ENCODE measurements around the gene TLR5.

The TLR5 gene

DNA sequence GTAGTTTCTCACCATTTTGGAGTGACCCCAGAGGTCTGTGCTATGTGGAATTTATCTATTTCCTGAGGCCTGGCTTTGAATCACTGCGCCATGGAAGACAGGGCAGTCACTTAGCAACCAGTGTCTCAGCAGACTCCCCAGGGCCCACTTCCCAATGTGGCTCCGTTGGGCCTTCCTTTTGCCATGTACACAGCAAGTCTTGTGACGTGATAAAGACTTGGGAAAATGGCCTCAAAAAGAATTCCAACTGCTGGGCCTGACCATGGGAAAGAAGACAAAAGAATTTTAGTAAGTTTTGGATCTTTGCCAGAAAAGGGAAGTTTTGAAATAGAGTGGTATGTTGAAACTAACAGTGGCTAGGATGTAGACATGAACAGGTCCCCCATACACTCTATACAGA, 36.2 kb downstream of the TLR5 start:
- H3K4me1 Mint-ChIP-seq (ENCODE audit: low read depth): peaks cover 5% of the 10 kb centered on the region
- no peaks in the 10 kb centered on the region for H3K9me3 Mint-ChIP-seq (ENCODE audit: low read depth)
- H3K36me3 Mint-ChIP-seq: peaks cover 3% of the 10 kb centered on the region
- H3K27me3 Mint-ChIP-seq: no peaks in the 10 kb centered on the region
- no peak overlapping the region for H3K4me3 Mint-ChIP-seq
- H3K27ac Mint-ChIP-seq: no peak overlapping the region

DNA sequence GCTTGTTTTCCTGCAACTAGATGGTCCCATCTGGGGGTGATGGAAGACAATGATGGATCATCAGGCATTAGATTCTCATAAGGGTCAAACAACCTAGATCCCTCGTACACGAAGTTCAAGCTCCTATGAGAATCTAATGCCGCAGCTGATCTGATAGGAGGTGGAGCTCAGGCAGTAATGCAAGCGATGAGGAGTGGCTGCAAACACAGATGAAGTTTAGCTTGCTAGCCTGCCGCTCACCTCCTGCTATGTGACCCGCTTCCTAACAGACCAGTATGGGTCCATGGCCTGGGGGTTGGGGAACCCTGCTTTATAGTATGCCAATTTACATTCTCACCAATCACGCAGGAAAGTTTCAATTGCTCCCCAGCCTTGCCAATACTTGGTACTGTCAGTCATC, 37.5 kb downstream of the TLR5 start:
- H3K4me1 Mint-ChIP-seq (ENCODE audit: low read depth): peaks cover 5% of the 10 kb centered on the region
- H3K27me3 Mint-ChIP-seq: peaks cover 2% of the 10 kb centered on the region
- no peak overlapping the region for H3K4me3 Mint-ChIP-seq
- peaks cover 7% of the 10 kb centered on the region for H3K9me3 Mint-ChIP-seq (ENCODE audit: low read depth)
- no peak overlapping the region for H3K27ac Mint-ChIP-seq
- H3K36me3 Mint-ChIP-seq: peaks cover 5% of the 10 kb centered on the region

DNA sequence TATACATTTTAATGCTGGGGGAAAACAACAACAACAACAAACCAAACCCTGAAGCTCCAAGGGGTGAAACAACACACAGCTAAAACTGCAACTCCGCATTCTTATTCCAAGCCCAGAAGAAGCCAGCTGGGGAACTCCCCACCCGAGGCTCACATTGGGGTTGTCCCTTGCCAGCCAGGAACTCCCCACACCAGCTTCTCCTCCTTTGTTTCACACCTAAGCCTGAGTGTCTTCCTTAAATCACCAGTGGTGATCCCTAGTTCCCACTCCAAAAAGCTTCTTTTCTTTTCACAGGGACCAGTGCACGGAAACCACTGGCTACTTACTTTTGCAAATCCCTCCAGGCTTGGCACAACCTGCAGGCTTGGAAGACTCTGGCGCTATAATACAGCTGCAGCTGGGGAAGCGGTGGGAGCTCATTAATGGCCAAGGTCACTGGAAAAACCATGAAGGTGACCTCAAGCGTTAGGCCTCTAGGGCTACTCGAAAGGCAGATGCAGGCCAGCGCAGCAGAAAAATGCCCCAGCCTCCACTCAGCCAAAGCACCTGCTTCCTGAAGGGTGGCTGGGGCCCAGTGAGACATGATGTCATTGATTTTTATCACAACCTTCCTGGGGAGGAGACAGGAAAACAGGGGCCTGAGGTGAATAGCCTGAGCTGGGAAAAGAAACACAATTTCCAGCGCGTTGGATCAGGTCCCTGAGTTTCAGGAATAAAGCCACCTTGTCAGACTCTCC, 40.1 kb downstream of the TLR5 start:
- peaks cover 20% of the 10 kb centered on the region for H3K9me3 Mint-ChIP-seq (ENCODE audit: low read depth)
- H3K27me3 Mint-ChIP-seq: peaks cover 2% of the 10 kb centered on the region
- H3K4me3 Mint-ChIP-seq: no peak overlapping the region
- no peaks in the 10 kb centered on the region for H3K4me1 Mint-ChIP-seq (ENCODE audit: low read depth)
- peaks cover 14% of the 10 kb centered on the region for H3K36me3 Mint-ChIP-seq
- H3K27ac Mint-ChIP-seq: no peak overlapping the region

DNA sequence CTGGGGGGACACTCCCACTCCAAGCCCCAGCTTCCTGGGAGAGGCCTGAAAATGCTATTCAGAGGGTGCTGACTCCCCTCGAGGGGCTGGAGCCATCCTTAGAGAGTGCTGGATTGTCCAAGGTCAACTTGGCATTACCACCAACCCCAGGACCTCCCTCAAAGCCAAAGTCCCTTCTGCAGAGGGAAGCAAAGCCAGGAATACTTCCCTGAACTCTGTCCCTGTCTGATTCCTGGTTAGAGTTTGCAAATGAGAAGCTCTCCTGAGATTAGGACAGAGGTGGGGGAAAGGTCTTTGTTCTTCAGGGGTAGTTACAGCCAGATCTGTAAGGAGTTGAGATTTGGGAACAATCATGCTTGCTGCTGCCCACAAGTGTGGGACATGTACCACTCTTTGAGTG, 45.3 kb downstream of the TLR5 start:
- no peak overlapping the region for H3K27ac Mint-ChIP-seq
- no peaks in the 10 kb centered on the region for H3K4me1 Mint-ChIP-seq (ENCODE audit: low read depth)
- peaks cover 14% of the 10 kb centered on the region for H3K36me3 Mint-ChIP-seq
- peaks cover 20% of the 10 kb centered on the region for H3K9me3 Mint-ChIP-seq (ENCODE audit: low read depth)
- peaks cover 2% of the 10 kb centered on the region for H3K27me3 Mint-ChIP-seq
- no peak overlapping the region for H3K4me3 Mint-ChIP-seq

DNA sequence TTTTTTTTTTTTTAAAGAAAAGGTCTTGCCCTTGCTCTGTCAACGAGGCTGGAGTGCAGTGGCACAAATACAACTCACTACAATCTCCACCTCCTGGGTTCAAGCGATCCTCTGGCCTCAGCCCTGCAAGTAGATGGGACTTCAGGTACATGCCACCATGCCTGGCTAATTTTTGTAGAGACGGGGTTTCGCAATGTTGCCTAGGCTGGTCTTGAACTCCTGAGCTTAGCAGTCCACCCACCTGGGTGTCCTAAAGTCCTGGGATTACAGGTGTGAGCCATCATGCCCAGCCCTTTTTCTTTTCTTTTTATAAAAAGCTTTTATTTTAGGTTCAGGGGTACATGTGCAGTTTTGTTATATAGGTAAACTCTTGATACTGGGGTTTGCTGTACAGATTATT, 47.2 kb downstream of the TLR5 start:
- Mint-ChIP-seq H3K9me3 (ENCODE audit: low read depth) (peaks cover 16% of the 10 kb centered on the region), H3K27me3 (no peaks in the 10 kb centered on the region), H3K36me3 (peaks cover 9% of the 10 kb centered on the region), H3K4me1 (ENCODE audit: low read depth) (no peaks in the 10 kb centered on the region), H3K27ac (no peak overlapping the region), H3K4me3 (no peak overlapping the region)

DNA sequence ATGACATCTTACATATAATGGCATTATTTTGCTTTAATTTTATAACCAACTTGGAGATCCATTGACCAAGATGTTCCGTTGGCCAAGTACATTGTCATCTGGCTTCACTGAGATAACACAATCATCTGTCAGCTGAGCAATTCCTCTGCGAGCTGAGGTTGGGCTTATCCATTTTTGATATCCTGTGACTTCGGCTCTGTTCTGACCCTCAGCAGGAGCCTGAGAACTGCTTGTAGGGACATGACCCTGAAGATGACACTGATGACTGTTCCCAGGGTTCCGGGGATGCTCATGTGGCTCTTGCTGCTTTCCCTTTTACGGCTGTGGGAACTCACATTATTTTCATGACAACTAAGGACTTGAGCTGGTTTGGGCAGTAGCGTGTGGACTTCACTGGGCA, 51.2 kb downstream of the TLR5 start:
- H3K4me3 Mint-ChIP-seq: no peak overlapping the region
- no peaks in the 10 kb centered on the region for H3K9me3 Mint-ChIP-seq (ENCODE audit: low read depth)
- no peaks in the 10 kb centered on the region for H3K27me3 Mint-ChIP-seq
- H3K27ac Mint-ChIP-seq: no peak overlapping the region
- peaks cover 8% of the 10 kb centered on the region for H3K4me1 Mint-ChIP-seq (ENCODE audit: low read depth)
- H3K36me3 Mint-ChIP-seq: no peaks in the 10 kb centered on the region

DNA sequence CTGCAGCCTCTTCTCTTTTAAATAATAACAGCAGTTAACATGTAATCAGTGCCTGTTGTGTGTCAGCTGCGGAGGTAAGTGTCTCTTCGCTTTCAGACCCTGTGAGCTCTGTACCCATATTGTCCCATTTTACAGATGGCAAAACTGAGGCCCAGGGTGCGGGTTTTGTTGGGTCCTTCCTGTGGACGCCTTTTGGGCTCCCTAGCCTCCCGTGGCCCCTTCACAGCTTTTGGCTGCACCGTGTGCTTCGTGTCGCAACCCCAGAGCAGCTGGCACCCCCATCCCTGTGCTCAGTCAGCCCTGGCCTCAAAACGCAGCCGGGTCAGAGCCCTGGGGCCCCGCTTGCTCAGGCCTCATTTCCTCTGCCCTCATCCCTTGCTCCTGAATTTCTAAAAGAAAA, 53.8 kb downstream of the TLR5 start:
- Mint-ChIP-seq H3K4me3 (no peak overlapping the region), H3K9me3 (ENCODE audit: low read depth) (no peaks in the 10 kb centered on the region), H3K4me1 (ENCODE audit: low read depth) (peaks cover 10% of the 10 kb centered on the region), H3K27me3 (no peaks in the 10 kb centered on the region), H3K36me3 (no peaks in the 10 kb centered on the region), H3K27ac (no peak overlapping the region)

DNA sequence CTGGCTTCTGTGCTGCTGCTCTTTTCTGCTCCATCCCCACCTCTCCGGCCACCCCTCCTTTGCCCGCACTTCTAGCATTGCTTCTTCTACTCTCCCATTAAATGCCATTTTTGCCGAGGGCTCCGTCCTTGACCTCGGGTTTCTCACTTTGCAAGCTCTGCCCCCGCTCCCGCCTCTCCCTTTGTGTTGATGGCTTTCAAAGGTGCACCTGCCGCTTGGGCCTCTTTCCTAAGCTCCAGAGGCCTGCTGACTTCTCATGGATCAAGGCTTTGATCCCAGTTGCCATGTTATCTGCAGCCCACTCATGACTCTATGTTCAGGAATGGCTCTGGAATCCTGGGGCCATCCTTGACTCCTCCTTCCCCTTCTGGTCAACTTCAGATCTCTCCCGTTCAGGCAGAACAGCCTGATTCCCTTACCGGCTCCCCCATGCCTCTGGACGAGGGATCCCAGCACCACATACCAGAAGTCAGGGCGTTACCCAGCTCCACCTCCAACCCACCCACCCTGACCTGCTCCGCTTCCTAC, 54.3 kb downstream of the TLR5 start:
- Mint-ChIP-seq H3K4me1 (ENCODE audit: low read depth) (peaks cover 10% of the 10 kb centered on the region), H3K27me3 (no peaks in the 10 kb centered on the region), H3K27ac (no peak overlapping the region), H3K9me3 (ENCODE audit: low read depth) (no peaks in the 10 kb centered on the region), H3K36me3 (no peaks in the 10 kb centered on the region), H3K4me3 (no peak overlapping the region)

DNA sequence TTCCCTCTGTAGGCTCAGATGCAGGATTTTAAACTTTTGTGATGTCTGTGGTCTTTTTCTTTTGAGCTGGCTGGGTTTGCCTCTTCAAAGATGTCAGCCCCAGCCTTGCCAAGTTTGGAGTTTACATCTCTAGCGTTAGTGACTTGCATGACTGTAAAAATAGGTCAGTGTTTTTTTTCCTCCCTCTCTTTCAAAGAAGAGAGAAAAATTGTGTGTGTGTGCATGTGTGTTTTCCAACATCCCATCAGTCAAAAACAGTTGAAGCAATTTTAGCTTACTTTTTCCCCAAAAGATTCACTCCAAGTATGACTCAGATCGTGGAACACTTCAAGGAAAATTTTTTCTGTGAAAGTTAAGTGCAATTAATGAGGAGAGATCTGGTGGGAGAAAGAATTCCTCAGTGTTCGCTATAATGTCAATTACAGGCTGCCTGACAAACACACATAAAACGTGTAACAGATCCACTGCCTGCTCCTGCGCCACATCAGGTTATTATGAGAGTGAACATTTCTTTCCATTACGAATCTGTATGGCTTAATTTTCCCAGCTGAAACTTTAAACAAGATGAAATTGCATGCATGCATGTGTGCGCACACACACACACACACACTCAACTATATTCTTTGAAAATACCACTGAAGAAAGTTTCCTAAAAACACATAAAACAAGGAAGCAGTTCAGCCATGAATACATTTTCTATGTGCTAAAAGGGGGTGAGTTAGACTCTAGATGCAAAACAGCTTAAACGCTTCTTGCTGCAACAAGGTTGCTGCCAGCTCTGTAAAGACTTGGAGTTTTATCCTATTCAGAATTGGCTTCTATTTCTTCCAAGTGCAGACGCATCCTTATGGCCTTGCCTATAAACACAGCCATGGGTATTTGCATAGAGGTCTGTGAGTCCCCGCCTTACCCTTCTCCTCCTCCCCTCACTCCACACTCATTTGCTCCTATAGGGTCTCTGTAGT, 55.5 kb downstream of the TLR5 start:
- H3K27ac Mint-ChIP-seq: no peak overlapping the region
- no peaks in the 10 kb centered on the region for H3K36me3 Mint-ChIP-seq
- no peaks in the 10 kb centered on the region for H3K9me3 Mint-ChIP-seq (ENCODE audit: low read depth)
- H3K27me3 Mint-ChIP-seq: no peaks in the 10 kb centered on the region
- H3K4me3 Mint-ChIP-seq: no peak overlapping the region
- peaks cover 10% of the 10 kb centered on the region for H3K4me1 Mint-ChIP-seq (ENCODE audit: low read depth)

DNA sequence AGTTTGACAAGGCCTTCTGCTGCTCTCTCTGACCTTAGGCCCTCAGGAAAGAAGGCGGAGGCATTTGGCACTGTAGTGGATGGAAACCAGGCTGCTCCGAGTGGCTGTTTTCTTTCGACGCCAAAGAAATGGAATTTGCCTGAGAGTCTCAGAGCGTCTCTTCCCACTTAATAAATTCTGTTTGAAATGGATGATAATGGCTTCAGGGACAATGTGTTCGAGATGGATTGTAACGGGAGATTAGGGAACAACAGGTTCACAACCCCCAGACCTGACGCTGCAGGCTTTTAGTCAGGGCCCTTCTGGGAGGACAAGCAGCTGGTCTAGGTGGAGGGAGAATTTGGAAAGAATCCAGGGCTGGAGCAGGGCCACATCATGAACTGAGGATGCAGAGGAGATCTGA, 58.6 kb downstream of the TLR5 start:
- H3K36me3 Mint-ChIP-seq: no peaks in the 10 kb centered on the region
- no peak overlapping the region for H3K27ac Mint-ChIP-seq
- peaks cover 10% of the 10 kb centered on the region for H3K4me1 Mint-ChIP-seq (ENCODE audit: low read depth)
- no peaks in the 10 kb centered on the region for H3K9me3 Mint-ChIP-seq (ENCODE audit: low read depth)
- H3K4me3 Mint-ChIP-seq: no peak overlapping the region
- H3K27me3 Mint-ChIP-seq: no peaks in the 10 kb centered on the region

DNA sequence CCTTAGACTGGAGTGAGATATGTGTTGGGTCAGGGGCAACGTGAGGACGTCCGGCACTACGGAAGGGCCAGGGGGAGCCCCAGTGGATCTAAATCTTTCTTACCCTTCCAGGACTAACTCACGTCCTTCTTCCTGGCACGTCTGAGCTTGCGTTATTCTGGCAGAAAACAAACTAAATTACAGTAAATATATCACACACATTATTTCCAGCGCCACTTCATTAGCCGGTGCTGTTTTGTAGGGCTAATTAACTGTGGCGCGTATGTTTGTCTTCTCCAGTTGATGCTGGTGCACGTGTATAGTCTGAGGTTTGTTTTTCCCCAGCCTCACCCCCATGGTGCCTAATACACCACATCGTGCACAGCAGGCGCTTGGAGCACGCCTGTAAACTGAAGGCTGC, 59.2 kb downstream of the TLR5 start:
- Mint-ChIP-seq H3K36me3 (no peaks in the 10 kb centered on the region), H3K4me3 (no peak overlapping the region), H3K27ac (no peak overlapping the region)

DNA sequence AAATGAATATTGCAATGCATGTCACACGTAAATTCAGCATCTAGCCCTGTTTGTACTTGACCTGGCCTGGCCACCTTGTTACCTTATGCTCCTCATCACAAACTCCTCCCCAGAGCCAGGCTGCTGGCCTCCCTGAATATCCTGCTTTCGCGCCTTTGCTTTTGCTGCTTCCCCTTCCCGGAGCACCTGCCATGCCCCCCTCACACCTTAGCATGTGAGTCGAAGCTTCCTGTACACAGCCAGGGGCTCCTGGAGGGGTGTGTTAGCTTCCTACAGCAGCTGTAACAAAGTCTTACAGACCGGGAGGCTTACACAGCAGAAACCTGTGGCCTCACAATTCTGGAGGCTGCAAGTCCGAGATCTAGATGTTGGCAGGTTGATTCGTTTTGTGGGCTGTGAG, 60.1 kb downstream of the TLR5 start:
- Mint-ChIP-seq H3K4me1 (ENCODE audit: low read depth) (peaks cover 10% of the 10 kb centered on the region), H3K9me3 (ENCODE audit: low read depth) (no peaks in the 10 kb centered on the region), H3K27me3 (no peaks in the 10 kb centered on the region), H3K36me3 (no peaks in the 10 kb centered on the region), H3K27ac (no peak overlapping the region), H3K4me3 (no peak overlapping the region)

More for the DNA sequence above, 59.2 kb downstream of the TLR5 start:
- no peaks in the 10 kb centered on the region for H3K27me3 Mint-ChIP-seq
- peaks cover 10% of the 10 kb centered on the region for H3K4me1 Mint-ChIP-seq (ENCODE audit: low read depth)
- H3K9me3 Mint-ChIP-seq (ENCODE audit: low read depth): no peaks in the 10 kb centered on the region

DNA sequence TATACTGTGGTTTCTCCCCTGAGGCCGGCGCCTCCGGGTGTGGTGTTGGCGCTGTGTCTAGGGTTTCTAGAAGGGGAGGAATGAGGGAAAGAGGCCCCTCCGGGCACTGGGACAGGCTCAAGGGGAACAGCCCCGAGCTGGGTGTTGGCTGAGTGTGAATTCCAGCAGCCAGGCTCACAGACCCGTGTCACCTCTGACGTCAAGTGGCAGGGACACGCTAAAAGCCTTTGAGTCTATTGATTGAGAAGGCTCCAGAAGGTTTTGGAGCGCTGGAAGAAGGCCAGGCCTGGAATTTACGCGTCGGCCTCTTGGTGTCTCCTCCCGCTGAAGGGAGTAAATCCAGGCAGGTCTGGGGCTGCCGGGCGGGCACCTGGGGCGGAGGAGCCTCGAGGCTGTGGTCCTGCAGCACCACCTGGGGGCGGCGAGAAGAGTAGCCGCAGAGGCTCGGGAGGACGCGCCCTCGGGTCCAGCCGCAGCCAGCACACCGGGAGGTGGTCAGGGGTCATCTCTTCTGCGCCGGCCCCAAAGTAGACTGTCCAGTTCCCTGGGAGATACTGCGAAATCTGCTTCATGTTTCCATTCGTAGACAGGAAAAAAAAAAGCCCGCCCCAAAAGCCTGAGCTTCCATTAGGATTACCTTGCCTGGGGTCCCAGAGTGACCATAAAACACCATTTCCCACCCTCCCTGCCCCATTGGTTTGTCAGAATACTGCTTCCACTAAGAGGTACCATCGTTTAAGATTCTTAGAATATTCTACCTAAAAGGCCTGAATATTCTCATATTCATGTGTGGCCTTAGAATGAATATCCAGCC, 61.7 kb downstream of the TLR5 start:
- Mint-ChIP-seq H3K4me3 (peak overlapping the region; percentile 60), H3K36me3 (no peaks in the 10 kb centered on the region), H3K9me3 (ENCODE audit: low read depth) (no peaks in the 10 kb centered on the region), H3K4me1 (ENCODE audit: low read depth) (no peaks in the 10 kb centered on the region), H3K27me3 (peaks cover 2% of the 10 kb centered on the region), H3K27ac (no peak overlapping the region)

DNA sequence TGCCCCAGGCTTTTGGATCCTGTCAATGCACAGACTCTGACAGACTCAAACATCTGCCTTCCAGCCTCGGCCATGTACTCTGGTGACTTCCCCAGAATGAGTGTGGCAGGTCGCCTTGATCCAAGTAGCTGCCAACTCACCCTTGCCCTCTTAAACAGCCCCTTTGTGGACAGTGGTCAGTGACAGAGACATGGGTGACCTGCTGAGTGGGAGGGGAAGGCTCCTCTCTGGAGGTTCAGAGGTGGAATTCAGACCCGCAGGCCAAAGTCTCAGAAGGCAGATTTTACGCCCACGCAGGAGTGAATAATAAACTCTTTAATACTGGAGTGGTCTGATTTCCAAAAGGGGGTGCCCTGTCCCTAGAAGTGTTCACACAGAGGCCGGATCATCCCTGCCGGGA, 63.5 kb downstream of the TLR5 start:
- Mint-ChIP-seq H3K36me3 (no peaks in the 10 kb centered on the region), H3K27ac (no peak overlapping the region), H3K9me3 (ENCODE audit: low read depth) (no peaks in the 10 kb centered on the region), H3K4me1 (ENCODE audit: low read depth) (no peaks in the 10 kb centered on the region), H3K27me3 (peaks cover 3% of the 10 kb centered on the region), H3K4me3 (no peak overlapping the region)

Data from activated naive CD8-positive, alpha-beta T cell (primary cell).